Right forelimb (tissue), 1 donor: ENCODE measurements around the gene ZFP62.

Experiments
- DNase-seq: peaks from one replicate; pipeline ENCODE4 v3.0.0-alpha.2; 2018

ZFP62 gene

DNA sequence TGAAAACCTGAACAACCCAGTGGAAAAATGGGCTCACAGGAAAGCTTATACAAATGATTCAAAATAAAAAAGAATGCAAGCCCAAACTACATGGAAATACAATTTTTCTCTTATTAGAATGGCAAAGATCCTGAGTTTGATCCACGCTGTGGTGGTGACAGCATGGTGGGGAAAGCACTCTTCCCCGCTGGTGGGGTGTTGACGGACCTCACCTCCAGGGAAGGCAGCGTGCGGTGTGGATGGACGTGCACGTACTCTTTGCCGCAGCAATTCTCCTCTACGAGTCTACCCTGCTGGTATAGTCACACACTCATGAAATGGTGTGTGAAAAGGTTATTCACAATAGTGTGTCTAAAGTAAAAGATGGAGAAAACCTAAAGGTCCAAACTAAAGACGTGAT lies 5.9 kb upstream of the ZFP62 start:
- no peak for DNase-seq

- no peak for DNase-seq
These were observed 5.1 kb upstream of the ZFP62 start for GRCh38 chr5:180865981-180866695.

GRCh38 chr5:180862645-180863044 lies 1.6 kb upstream of the ZFP62 start:
- DNase-seq, result no peak

- no peak for DNase-seq
These were observed 696 bp downstream of the ZFP62 start for GRCh38 chr5:180860273-180860886.

DNA sequence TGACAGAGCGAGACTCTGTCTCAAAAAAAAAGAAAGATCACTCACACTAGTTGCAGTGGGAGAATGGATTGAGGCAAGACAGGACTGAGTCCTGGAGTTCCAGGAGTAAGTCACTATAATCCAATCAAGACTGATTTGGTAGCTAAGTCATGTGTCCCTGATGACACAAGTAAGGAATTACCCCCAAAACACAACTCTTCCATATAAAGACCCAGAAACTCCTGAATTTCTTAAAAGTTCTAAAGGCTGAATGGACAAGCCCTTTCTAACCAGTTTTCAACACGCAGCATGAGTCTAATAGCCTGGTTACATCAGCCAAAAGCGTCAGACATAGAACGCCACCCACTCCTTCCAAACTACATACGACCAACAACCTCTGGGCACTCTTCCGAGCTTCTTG lies 2.5 kb downstream of the ZFP62 start:
- DNase-seq, result no peak

GRCh38 chr5:180853848-180854176 lies 7.3 kb downstream of the ZFP62 start:
- DNase-seq, result no peak

DNA sequence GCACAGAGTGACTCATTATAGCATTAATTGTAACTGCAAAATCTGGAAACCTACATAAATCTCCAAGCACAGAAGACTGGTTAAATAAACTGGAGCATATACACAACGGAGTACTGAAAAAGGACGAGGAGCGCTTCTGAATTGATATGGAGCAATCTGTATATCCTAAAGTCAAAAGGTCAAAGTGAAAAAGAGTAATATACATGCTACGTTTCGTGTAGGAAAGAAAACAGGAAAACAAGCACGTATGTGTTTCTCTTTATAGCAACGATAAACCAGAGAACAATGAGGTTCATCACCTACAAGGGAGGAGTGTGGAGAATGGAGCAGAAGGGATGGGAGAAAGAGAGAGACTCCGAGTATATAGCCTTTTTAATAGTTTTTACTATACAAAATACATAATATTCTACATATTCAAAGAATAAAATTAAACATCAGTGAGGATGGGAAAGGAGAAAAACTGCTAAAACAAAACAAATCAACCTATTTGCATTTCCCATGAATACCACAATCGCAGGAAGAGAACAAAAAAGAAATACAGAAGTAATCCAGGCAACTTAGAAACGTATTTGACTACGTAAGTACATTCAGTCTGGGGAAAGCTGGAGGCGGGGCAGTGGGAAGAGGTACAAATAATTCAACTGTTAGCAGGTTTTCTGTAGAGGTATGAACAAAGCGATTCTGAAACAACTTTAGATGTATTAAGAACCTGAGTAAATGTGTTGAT lies 7.8 kb downstream of the ZFP62 start:
- DNase-seq, result no peak

DNA sequence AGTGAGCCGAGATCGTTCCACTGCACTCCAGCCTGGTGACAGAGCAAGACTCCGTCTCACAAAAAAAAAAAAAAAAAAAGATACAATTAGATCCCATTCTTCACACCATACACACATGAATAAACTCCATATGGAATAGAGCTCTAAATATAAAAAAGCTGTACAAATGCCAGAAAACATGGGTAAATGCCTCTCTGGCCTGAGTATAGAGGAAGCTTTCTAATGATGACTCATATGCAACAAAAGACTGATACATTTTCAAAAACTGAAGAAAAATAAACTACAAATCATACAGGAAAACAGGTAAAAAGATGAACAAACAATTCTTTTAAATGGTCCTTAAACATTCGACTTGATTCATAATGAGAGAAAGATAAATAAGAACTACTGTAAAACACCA lies 8.6 kb downstream of the ZFP62 start:
- DNase-seq, result no peak

DNA sequence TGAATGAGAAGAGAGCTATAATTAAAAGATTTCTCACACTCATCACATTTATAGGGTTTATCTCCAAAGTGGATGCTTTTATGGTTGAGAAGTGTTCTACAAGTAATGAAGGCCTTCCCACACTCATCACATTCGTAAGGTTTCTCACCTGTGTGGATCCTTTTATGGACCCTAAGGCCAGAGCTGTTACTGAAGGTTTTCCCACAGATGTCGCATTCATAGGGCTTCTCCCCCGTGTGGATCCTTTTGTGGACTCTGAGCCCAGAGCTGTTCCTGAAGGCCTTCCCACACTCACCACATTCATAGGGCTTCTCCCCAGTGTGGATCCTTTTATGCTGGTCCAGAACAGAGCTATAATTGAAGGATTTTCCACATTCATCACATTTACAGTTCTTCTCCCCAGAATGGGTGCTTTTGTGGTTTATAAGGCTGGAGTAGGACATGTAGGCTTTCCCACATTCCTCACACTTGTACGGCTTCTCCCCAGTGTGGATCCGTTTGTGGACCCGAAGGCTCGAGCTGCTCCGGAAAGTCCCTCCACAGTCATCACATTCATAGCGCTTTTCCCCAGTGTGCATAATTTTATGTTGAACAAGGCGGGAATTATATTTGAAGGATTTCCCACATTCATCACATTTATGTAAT lies 10.5 kb downstream of the ZFP62 start:
- DNase-seq, result no peak

DNA sequence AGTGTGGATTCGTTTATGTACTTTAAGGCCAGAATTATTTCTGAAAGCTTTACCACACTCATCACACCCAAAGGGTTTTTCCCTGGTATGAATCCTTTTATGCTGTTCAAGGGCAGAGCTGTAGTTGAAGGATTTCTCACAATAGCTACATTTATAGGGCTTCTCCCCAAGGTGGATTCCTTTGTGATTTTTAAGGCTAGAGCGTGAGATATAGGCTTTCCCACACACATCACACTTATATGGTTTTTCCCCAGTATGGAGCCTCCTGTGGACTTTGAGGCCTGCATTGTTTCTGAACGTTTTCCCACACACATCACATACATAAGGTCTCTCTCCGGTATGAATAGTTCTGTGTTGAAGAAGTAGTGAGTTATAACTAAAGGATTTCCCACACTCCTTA lies 11.2 kb downstream of the ZFP62 start:
- no peak for DNase-seq

DNA sequence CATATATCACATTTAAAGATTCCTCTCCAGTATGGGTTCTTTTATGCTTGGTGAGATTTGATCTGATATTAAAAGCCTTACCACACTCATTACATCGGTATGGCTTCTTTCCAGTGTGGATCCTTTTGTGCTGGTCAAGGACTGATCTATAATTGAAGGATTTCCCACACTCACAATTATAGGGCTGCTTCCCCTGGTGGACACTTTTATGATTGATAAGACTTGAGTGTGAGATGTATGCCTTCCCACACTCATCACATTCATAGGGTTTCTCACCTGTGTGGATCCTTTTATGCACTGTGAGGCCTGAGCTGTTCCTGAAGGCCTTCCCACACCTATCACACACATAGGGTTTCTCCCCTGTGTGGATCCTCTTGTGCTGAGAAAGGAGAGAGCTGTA lies 12.2 kb downstream of the ZFP62 start:
- DNase-seq, result no peak

GRCh38 chr5:180848265-180848664 lies 12.8 kb downstream of the ZFP62 start:
- no peak for DNase-seq

DNA sequence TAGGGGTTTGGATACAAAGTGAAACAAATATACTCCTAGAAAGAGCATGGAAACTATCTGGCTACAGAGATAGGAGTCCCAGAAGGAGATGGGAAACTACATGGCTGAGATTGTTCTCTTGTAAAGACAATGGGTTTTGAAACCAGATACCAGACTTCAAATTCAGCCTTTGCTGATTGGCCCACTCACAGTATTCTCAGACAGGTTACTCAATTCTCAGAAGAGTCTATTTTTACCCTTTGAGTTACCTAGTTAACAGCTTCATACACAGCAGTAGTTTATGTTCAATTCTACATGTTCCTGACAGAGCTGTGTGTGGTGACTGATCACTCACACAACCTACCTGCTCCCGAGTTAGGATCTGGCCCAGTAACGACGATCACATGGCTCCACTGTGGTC lies 14.1 kb downstream of the ZFP62 start:
- no peak for DNase-seq

DNA sequence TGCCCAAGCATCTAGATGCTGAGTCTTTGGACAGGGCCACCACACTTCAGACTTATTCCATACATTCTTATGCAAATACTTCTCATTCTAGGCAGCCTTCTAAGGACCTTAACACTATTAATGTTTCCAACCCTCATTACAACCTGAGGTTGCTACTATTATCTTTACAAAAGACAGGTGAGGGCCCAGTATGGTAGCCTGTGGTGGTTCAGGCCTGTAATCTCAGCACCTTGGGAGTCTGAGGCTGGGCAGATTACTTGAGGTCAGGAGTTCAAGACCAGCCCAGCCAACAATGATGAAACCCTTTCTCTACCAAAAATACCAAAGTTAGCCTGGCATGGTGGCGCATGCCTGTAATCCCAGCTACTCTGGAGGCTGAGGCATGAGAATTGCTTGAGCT lies 16.2 kb downstream of the ZFP62 start:
- DNase-seq, result no peak

GRCh38 chr5:180844432-180844831 lies 16.6 kb downstream of the ZFP62 start:
- no peak for DNase-seq

GRCh38 chr5:180839935-180840334 lies 21.1 kb downstream of the ZFP62 start:
- DNase-seq, result no peak

- DNase-seq, result no peak
These were observed 21.8 kb downstream of the ZFP62 start for GRCh38 chr5:180839227-180839626.

DNA sequence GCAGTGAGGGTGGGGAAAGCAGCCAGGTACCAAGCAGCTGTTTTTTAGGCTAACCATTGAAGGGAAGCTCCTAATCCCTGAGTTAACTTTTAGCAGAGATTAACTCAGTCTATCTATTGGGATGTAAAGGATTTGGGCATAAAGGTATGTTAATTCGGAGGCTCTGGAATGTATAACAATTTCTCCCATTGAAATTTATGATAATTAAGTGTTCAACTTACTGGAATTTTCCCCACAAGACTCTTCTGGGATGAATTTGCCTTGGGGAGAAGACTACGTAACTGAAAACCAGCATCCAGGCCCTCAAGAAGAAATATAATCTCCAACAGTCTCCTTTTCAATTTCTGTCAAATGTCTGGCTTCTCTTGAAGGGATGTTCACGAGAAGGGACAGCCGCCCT lies 23.6 kb downstream of the ZFP62 start:
- DNase-seq, result no peak

GRCh38 chr5:180832638-180833068 lies 28.4 kb downstream of the ZFP62 start:
- DNase-seq, result no peak

GRCh38 chr5:180831139-180832093 lies 29.7 kb downstream of the ZFP62 start:
- peak; percentile 90 for DNase-seq

DNA sequence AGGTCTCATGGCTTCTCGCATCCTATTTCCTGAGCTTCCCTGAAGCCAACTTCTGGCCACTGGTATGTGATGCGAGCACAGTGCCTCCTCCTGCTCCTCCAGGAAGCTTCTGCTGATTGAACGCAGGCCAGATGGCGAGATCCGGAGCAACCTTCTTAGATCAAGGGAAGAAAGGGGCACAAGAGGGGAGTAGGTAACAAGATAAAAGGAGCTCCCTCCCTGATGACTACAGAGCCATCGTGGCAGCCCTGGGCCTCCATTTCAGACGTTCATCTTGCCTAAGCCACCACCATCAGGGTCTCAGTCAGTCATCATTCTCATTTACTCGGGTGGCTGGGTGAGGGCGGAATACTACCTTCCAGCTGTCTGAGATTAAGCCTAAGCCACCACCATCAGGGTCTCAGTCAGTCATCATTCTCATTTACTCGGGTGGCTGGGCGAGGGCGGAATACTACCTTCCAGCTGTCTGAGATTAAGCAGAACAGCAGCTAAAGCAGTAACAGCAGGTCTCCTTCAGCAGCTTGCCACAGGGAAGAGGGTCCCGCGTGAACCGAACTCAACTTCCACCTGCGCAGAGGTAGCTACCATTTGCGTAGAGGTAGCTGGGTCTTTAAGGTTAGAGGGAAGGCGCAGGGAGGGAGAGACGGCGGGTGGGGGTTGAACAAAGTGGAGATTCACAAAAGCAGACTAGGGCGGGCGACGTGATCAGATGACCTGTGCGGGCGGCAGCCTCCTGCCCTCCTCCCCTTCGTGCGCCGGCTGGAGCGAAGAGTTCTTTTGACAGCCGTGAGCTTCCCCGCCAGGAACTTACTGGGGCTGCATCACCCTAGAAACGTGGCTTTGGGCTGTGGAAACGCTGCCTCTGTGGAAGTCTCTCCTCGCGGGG lies 30.6 kb downstream of the ZFP62 start:
- no peak for DNase-seq

DNA sequence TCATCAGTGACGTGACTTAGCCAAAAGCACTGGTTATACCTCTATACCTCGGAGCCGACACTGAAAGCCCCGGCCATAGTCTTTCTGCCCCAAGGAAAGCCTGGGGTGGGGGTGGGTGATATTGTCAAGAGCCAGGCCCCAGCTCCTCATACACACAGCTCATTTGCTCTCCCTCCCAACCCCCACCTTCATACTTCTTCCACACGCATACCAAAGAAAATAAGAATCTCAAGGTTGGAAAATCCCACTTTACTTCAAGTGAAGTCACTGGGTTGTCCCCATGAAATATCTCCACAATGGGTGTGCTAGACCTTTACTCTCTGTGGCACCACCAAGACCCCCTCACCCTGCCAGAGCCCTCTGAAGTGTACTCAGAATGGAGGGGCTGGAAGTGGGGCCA lies 31.4 kb downstream of the ZFP62 start:
- DNase-seq, result no peak
